Adrenal gland (tissue), 19 donors: ENCODE results near the gene PGAP3. TPM values are rescaled to one million over a fixed set of nuclear protein-coding genes. Genes with fewer than 3 reads are reported as not detected.
A peak's percentile ranks its signal among the peaks of the same experiment; 100 is the strongest.

ENCODE experiments used
- DNase-seq, 7 donors: peaks; one replicate each; pipeline ENCODE4 v3.0.0-alpha.2; 2019 to 2020
- H3K27ac ChIP-seq, 5 donors: fragments of 200-600 bp; sonication (generic) in 4 of 5; 1 replicate in 3 of 5; 2 replicates in 2 of 5; pipeline versions ENCODE4 v1.5.1 to v1.8.0; 2016 to 2020; ENCODE audit warnings: mild to moderate bottlenecking in 1 of 5
- H3K27me3 ChIP-seq: fragments of 200-600 bp; 2 replicates; pipeline ENCODE4 v1.8.0; 2021
- H3K36me3 ChIP-seq, 2 donors: fragments of 200-600 bp; replicated peaks in 1 of 2; 1 replicate in 1 of 2; 2 replicates in 1 of 2; pipeline versions ENCODE4 v1.5.1 to v1.8.0; 2018 to 2022
- H3K4me1 ChIP-seq, 2 donors: fragments of 200-600 bp; replicated peaks in 1 of 2; 1 replicate in 1 of 2; 2 replicates in 1 of 2; pipeline versions ENCODE4 v1.5.1 to v1.8.0; 2018 to 2021
- H3K4me3 ChIP-seq, 4 donors: fragments of 200-600 bp; sonication (generic) in 3 of 4; one replicate each; pipeline ENCODE4 v1.5.1; 2016 to 2018
- H3K9me3 ChIP-seq, 3 donors: fragments of 200-600 bp; sonication (generic) in 1 of 3; replicated peaks in 1 of 3; 1 replicate in 2 of 3; 2 replicates in 1 of 3; pipeline versions ENCODE4 v1.5.1 to v1.8.0; 2016 to 2021
- CTCF ChIP-seq, 6 experiments: fragments of 450-650 bp in 4 of 6; fragments of 200-600 bp in 2 of 6; sonication (generic) in 1 of 6; IDR thresholded peaks; 1 replicate in 5 of 6; 2 replicates in 1 of 6; pipeline versions ENCODE4 v1.5.1 to v1.8.0; 2016 to 2021; ENCODE audit warnings: antibody characterized with exemption in 6 of 6, mild to moderate bottlenecking in 2 of 6, moderate library complexity in 1 of 6
- POLR2A ChIP-seq, 2 donors: fragments of 450-650 bp; IDR thresholded peaks; one replicate each; pipeline ENCODE4 v1.6.1; 2017; ENCODE audit warnings: antibody characterized with exemption in 2 of 2, mild to moderate bottlenecking in 2 of 2, moderate library complexity in 1 of 2
- WGBS, 4 donors: extraction: QIAGEN DNeasy Blood & Tissue Kit in 2 of 4; methylation state at CpG; one replicate each; pipeline versions ENCODE4 v1.1.5 to v1.1.7; 2013 to 2017; 5-methylcytosine and 5-hydroxymethylcytosine counted together
- intact Hi-C, 2 donors: fragments of 100-400 bp; cut with DNase I; formaldehyde crosslinking; loops; one replicate each; pipeline versions ENCODE4 v1.14.1 to v1.15.0; 2022 to 2023
- long read RNA-seq, 10 donors: library from polyadenylated mRNA in 3 of 10; unstranded in 2 of 10; stranded (forward) in 1 of 10; transcript quantifications; one replicate each; pipeline ENCODE4 v2.0.0 and lab custom pipeline, GENCODE V29; 2021 to 2026
- polyA plus RNA-seq, 3 donors: library from polyadenylated mRNA; stranded (reverse); fragments of 200-250 nt in 2 of 3; fragments of 350-450 nt in 1 of 3; fragmentation: Illumina TruSeq in 1 of 3; extraction: RNeasy Lipid Tissue Mini Kit (QIAGEN cat#74804) in 1 of 3; gene quantifications; one replicate each; pipeline ENCODE4 v1.2.3, GENCODE V29; 2013 to 2014
- total RNA-seq, 9 donors: library from RNA; depleted of rRNA in 4 of 9; stranded (reverse); fragments of >200 nt in 4 of 9; fragments of 120-200 nt in 1 of 9; fragmentation: NEBNext Ultra II Directional in 1 of 9; extraction: Animal tissue kit (Norgen Biotek cat#: 25700) in 1 of 9; gene quantifications; one replicate each; pipeline versions ENCODE4 v1.1.0 to v1.2.4, GENCODE V29; 2013 to 2023
- donor health status: healthy with polysubstance abuse.
- donor health status: Bipolar disorder and iron deficiency.
- donor health status: DM: yes; HTN: yes; CAD: no.
- donor health status: DM: no; HTN: no; CAD: no.
- donor health status: DM: no; HTN: no; CAD: no.
- donor health status: DM: yes; HTN: yes; CAD: no.

PGAP3 gene
- total RNA-seq = 10 to 100 TPM; 15.1 to 35.1 (median 22.4) TPM
- polyA plus RNA-seq = 10 to 100 TPM in 2 of 3 donors, 1 to 10 TPM in 1; 7.6 to 24.2 (median 23.0) TPM
- long read RNA-seq, donor 1, partial matches to known transcripts = 0 of 1 reads
- long read RNA-seq, donor 1, other reads (novel, unspliced or antisense) = 0 of 1 reads
- long read RNA-seq, donor 2, partial matches to known transcripts = 0 of 3 reads
- long read RNA-seq, donor 2, other reads (novel, unspliced or antisense) = 0 of 3 reads
- long read RNA-seq, donor 3, transcript PGAP3-201 (8 exons, 2,737 nt) = major isoform, 5 of 5 reads
- long read RNA-seq, donor 3, partial matches to known transcripts = 0 of 5 reads
- long read RNA-seq, donor 3, other reads (novel, unspliced or antisense) = 0 of 5 reads
- long read RNA-seq, donor 4, partial matches to known transcripts = 0 of 4 reads
- long read RNA-seq, donor 4, other reads (novel, unspliced or antisense) = 2 of 4 reads
- long read RNA-seq, donor 5, transcript PGAP3-201 (8 exons, 2,737 nt) = major isoform, 28 of 47 reads
- long read RNA-seq, donor 5, partial matches to known transcripts = 6 of 47 reads
- long read RNA-seq, donor 5, other reads (novel, unspliced or antisense) = 9 of 47 reads
- long read RNA-seq, donor 6, partial matches to known transcripts = 2 of 5 reads
- long read RNA-seq, donor 6, other reads (novel, unspliced or antisense) = 1 of 5 reads
- long read RNA-seq, donor 7, partial matches to known transcripts = 0 of 1 reads
- long read RNA-seq, donor 7, other reads (novel, unspliced or antisense) = 0 of 1 reads
- long read RNA-seq, donor 8, transcript PGAP3-201 (8 exons, 2,737 nt) = major isoform, 8 of 8 reads
- long read RNA-seq, donor 8, partial matches to known transcripts = 0 of 8 reads
- long read RNA-seq, donor 8, other reads (novel, unspliced or antisense) = 0 of 8 reads
- long read RNA-seq, donor 9, partial matches to known transcripts = 0 of 1 reads
- long read RNA-seq, donor 9, other reads (novel, unspliced or antisense) = 0 of 1 reads
- long read RNA-seq, donor 10 = 0 reads

DNA sequence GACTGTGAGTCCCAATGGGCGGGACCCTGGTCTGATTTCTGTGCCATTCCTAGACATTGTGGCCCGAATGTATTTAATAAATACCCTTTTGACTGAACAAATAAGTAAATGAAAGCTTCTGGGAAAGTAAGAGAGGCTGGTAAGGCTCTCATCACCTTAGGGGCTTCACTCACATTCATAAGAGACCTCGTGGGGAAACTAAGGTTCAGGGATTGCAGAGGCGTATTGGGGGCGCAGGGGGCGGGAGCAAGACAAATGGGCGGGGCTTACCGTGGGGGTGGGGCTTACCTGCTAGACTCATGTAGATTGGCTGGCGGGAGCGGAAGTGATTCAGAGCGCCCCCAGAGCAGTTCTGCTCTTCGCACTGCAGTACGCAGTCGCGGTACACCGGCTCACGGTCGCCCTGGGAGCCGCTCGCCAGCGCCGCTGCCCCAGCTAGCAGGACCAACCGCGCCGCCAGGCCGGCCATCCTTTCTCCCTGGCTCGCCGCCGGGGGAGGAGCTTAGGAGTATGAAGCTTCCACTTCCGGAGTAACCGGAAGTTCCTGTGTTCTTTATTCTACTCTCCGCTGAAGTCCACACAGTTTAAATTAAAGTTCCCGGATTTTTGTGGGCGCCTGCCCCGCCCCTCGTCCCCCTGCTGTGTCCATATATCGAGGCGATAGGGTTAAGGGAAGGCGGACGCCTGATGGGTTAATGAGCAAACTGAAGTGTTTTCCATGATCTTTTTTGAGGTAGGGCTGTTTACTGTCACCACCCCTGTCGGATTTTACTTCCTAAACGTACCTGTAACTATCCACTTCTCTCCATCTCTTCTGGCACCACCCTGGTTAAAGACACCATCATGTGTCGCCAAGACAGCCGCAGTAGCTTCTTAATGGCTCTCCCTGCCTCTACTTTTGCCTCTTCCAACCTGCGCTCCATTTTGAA is at the start of gene PGAP3:
TSS of gene PGAP3 (minus strand) at position 512 of the 929 bp plus-strand sequence. CDS start at position 469, 43 bp downstream.
- no peaks in the 10 kb centered on the region for H3K27me3 ChIP-seq
- DNase-seq = peak; percentile 79 to 91 (median 85)
- WGBS, 4 donors = 2 to 5% (median 3%) methylated on average over 23 to 45 of the region's 45 CpGs
- no peaks in the 10 kb centered on the region for H3K9me3 ChIP-seq
- intact Hi-C loops = no loop called here
- H3K36me3 ChIP-seq = no peaks in the 10 kb centered on the region
- H3K27ac ChIP-seq = peak within 1 kb of the TSS in 4 of 5 donors; percentile 54 to 94 (median 78)
- TF ChIP-seq CTCF (IDR thresholded peaks at IDR 0.05) (no peak), POLR2A (IDR thresholded peaks at IDR 0.05) (peak in 1 of 2 donors; percentile 35)
- peaks cover 8 to 14% of the 10 kb centered on the region in 2 donors for H3K4me1 ChIP-seq
- H3K4me3 ChIP-seq = peak within 1 kb of the TSS in 3 of 4 donors; percentile 27 to 66 (median 44)

GRCh38 chr17:39737206-39737759 is 49.4 kb upstream of the PGAP3 start:
- H3K27ac ChIP-seq = no peak overlapping the region
- intact Hi-C loops = no loop called here
- H3K36me3 ChIP-seq = no peaks in the 10 kb centered on the region
- H3K4me3 ChIP-seq = peak overlapping the region in 1 of 4 donors; percentile 37
- 47 to 52% (median 49%) methylated on average over 7 to 13 of the region's 13 CpGs for WGBS, 4 donors
- no peaks in the 10 kb centered on the region for H3K9me3 ChIP-seq
- TF ChIP-seq POLR2A (IDR thresholded peaks at IDR 0.05) (no peak), CTCF (IDR thresholded peaks at IDR 0.05) (no peak)
- H3K4me1 ChIP-seq = peaks cover 7 to 20% of the 10 kb centered on the region in 2 donors
- H3K27me3 ChIP-seq = peaks cover 39% of the 10 kb centered on the region
- DNase-seq = no peak

- Histone ChIP-seq H3K4me1 (peaks cover 7 to 20% of the 10 kb centered on the region in 2 donors), H3K27me3 (peaks cover 39% of the 10 kb centered on the region), H3K27ac (no peak overlapping the region), H3K4me3 (no peak overlapping the region), H3K9me3 (no peaks in the 10 kb centered on the region), H3K36me3 (no peaks in the 10 kb centered on the region)
- TF ChIP-seq POLR2A (IDR thresholded peaks at IDR 0.05) = no peak
- intact Hi-C loops = no loop called here
- WGBS, 4 donors = 75 to 78% (median 77%) methylated on average over 10 of the region's 10 CpGs
- DNase-seq = no peak
Observed at GRCh38 chr17:39736319-39737165, 48.7 kb upstream of the PGAP3 start.
